A673 (cell line): ENCODE data around the gene FAM81A. TPM values are rescaled to one million over a fixed set of nuclear protein-coding genes. Genes with fewer than 3 reads are reported as not detected.

ENCODE experiments used
- BruUV-seq: library from RNA; stranded (reverse); fragments of 400-500 nt; replicated peaks from 2 replicates; lab custom pipeline; 2021; lab: Mats Ljungman, UMichigan
- CTCF ChIA-PET: fragments of 300-600 bp; sonication (Branson Sonifier 250); formaldehyde crosslinking; loops from one replicate; lab custom pipeline; 2022; ENCODE audit warnings: antibody characterized with exemption; lab: Charles Lee
- POLR2A ChIA-PET: fragments of 300-600 bp; sonication (Branson Sonifier 250); formaldehyde crosslinking; loops from one replicate; lab custom pipeline; 2022; ENCODE audit warnings: antibody characterized with exemption; ENCODE audit not compliant: low non-redundant PET; lab: Charles Lee
- DNase-seq: peaks from one replicate; pipeline ENCODE4 v3.0.0-alpha.2; 2015; ENCODE audit warnings: low spot score
- H3K27ac ChIP-seq: fragments of 200-600 bp; sonication (generic); 2 replicates; pipeline ENCODE4 v1.5.1; 2016; ENCODE audit warnings: mixed run types, low read depth, mild to moderate bottlenecking, mixed read lengths, antibody characterized with exemption, low read length; ENCODE audit not compliant: poor library complexity, severe bottlenecking
- H3K27me3 ChIP-seq: fragments of 200-600 bp; sonication (generic); replicated peaks from 2 replicates; pipeline ENCODE4 v1.6.1; 2017; ENCODE audit warnings: mixed run types, low read depth, mild to moderate bottlenecking, mixed read lengths, antibody characterized with exemption, low read length; ENCODE audit not compliant: insufficient read depth, poor library complexity
- H3K36me3 ChIP-seq: fragments of 200-600 bp; sonication (generic); 2 replicates; pipeline ENCODE4 v1.6.1; 2016; ENCODE audit warnings: mixed run types, mild to moderate bottlenecking, mixed read lengths, antibody characterized with exemption, low read length; ENCODE audit not compliant: insufficient read depth, poor library complexity, severe bottlenecking
- H3K4me1 ChIP-seq: fragments of 200-600 bp; sonication (generic); 2 replicates; pipeline ENCODE4 v1.6.1; 2017; ENCODE audit warnings: mixed run types, mild to moderate bottlenecking, mixed read lengths, antibody characterized with exemption, low read length; ENCODE audit not compliant: insufficient read depth, poor library complexity, severe bottlenecking
- H3K4me3 ChIP-seq: fragments of 200-600 bp; sonication (generic); 2 replicates; pipeline ENCODE4 v1.5.1; 2016; ENCODE audit warnings: low read depth, mixed run types, mild to moderate bottlenecking, mixed read lengths, low read length; ENCODE audit not compliant: poor library complexity, severe bottlenecking
- H3K9me3 ChIP-seq: fragments of 200-600 bp; sonication (generic); 2 replicates; pipeline ENCODE4 v1.6.1; 2016; ENCODE audit warnings: mixed run types, low read depth, mild to moderate bottlenecking, mixed read lengths, antibody characterized with exemption, low read length; ENCODE audit not compliant: poor library complexity, severe bottlenecking
- CTCF ChIP-seq: fragments of 300-800, 200-600 bp; sonication (generic); conservative IDR thresholded peaks from 2 replicates; pipeline ENCODE4 v1.5.1; 2017; ENCODE audit warnings: low read depth, mild to moderate bottlenecking, antibody characterized with exemption, low read length, moderate library complexity, mixed read lengths
- EZH2 ChIP-seq: fragments of 200-600 bp; sonication (generic); IDR thresholded peaks from 2 replicates; pipeline ENCODE4 v1.6.1; 2017; ENCODE audit warnings: borderline replicate concordance, low read depth, mild to moderate bottlenecking, mixed read lengths, antibody characterized with exemption, low read length; ENCODE audit not compliant: poor library complexity, severe bottlenecking
- intact Hi-C: fragments of 100-400 bp; cut with micrococcal nuclease; formaldehyde crosslinking; loops from one replicate; pipeline ENCODE4 v1.10.0; 2022; ENCODE audit not compliant: unreplicated experiment
- total RNA-seq: library from RNA; stranded (reverse); gene quantifications from 2 replicates; pipeline ENCODE4 v1.2.3, GENCODE V29; 2021

FAM81A gene
- total RNA-seq, 1 experiment from 2014 or later: not detected

GRCh38 chr15:59537403-59537802 lies 99.4 kb downstream of the FAM81A start:
- Histone ChIP-seq H3K4me3 (no peak overlapping the region), H3K9me3 (no peaks in the 10 kb centered on the region), H3K36me3 (no peaks in the 10 kb centered on the region), H3K27me3 (no peaks in the 10 kb centered on the region), H3K27ac (no peak overlapping the region), H3K4me1 (no peaks in the 10 kb centered on the region)
- no peak for DNase-seq
- no TSS peak for BruUV-seq
- POLR2A ChIA-PET: no interaction called here
- CTCF ChIA-PET: no interaction called here
- TF ChIP-seq EZH2 (no peak), CTCF (no peak)
- intact Hi-C loops: loop anchor here (10.0 kb wide), 1 partner anchor 787 kb away; no protein-coding TSS in a partner anchor

GRCh38 chr15:59538494-59538893 lies 100.5 kb downstream of the FAM81A start:
- intact Hi-C loops: loop anchor here (10.0 kb wide), 1 partner anchor 786 kb away; no protein-coding TSS in a partner anchor
- no peaks in the 10 kb centered on the region for H3K9me3 ChIP-seq
- no peak for TF ChIP-seq EZH2
- TF ChIP-seq CTCF: no peak
- no peaks in the 10 kb centered on the region for H3K36me3 ChIP-seq
- no peaks in the 10 kb centered on the region for H3K4me1 ChIP-seq
- ChIA-PET POLR2A (no interaction called here), CTCF (no interaction called here)
- no peak overlapping the region for H3K27ac ChIP-seq
- H3K27me3 ChIP-seq: no peaks in the 10 kb centered on the region
- DNase-seq: no peak
- no peak overlapping the region for H3K4me3 ChIP-seq
- no TSS peak for BruUV-seq

GRCh38 chr15:59539799-59540198 lies 101.8 kb downstream of the FAM81A start:
- CTCF ChIA-PET: no interaction called here
- Histone ChIP-seq H3K4me3 (no peak overlapping the region), H3K27ac (no peak overlapping the region), H3K9me3 (no peaks in the 10 kb centered on the region), H3K27me3 (no peaks in the 10 kb centered on the region), H3K4me1 (no peaks in the 10 kb centered on the region), H3K36me3 (no peaks in the 10 kb centered on the region)
- POLR2A ChIA-PET: no interaction called here
- TF ChIP-seq CTCF (no peak), EZH2 (no peak)
- intact Hi-C loops: loop anchor here (10.0 kb wide), 1 partner anchor 785 kb away; no protein-coding TSS in a partner anchor
- no TSS peak for BruUV-seq
- no peak for DNase-seq
